HepG2 (cell line): ENCODE results near the gene ETNK1. TPM values are rescaled to one million over a fixed set of nuclear protein-coding genes. Genes with fewer than 3 reads are reported as not detected.

ENCODE experiments used
- EEA1 ChIP-seq: sonication (generic); formaldehyde crosslinking; IDR thresholded peaks from 2 replicates; pipeline ENCODE4 v1.5.1; 2020; ENCODE audit warnings: mild to moderate bottlenecking, missing genetic modification reagents, borderline replicate concordance
- ESRRA ChIP-seq: sonication (generic); formaldehyde crosslinking; IDR thresholded peaks from 2 replicates; pipeline ENCODE4 v1.5.1; 2020; ENCODE audit warnings: mild to moderate bottlenecking, low read depth, missing genetic modification reagents
- JUNB ChIP-seq: sonication (generic); formaldehyde crosslinking; IDR thresholded peaks from 2 replicates; pipeline ENCODE4 v1.8.0; 2022; ENCODE audit warnings: missing genetic modification reagents, mild to moderate bottlenecking, borderline replicate concordance
- KLF12 ChIP-seq: sonication (generic); formaldehyde crosslinking; IDR thresholded peaks from 2 replicates; pipeline ENCODE4 v1.4.0; 2020; ENCODE audit warnings: missing genetic modification reagents, borderline replicate concordance
- MED13 ChIP-seq: sonication (generic); formaldehyde crosslinking; IDR thresholded peaks from 2 replicates; pipeline ENCODE4 v1.5.0; 2020; ENCODE audit warnings: missing genetic modification reagents
- NFIC ChIP-seq: IDR thresholded peaks from 2 replicates; pipeline ENCODE4 v1.6.1; 2012; ENCODE audit warnings: mild to moderate bottlenecking, low read length, inconsistent platforms
- NR1H2 ChIP-seq: sonication (generic); formaldehyde crosslinking; IDR thresholded peaks from 2 replicates; pipeline ENCODE4 v1.8.1; 2022; ENCODE audit warnings: low read depth, missing genetic modification reagents, borderline replicate concordance
- PHF20 ChIP-seq: sonication (generic); formaldehyde crosslinking; IDR thresholded peaks from 2 replicates; pipeline ENCODE4 v1.5.0; 2020; ENCODE audit warnings: mild to moderate bottlenecking, missing genetic modification reagents
- POLR2G ChIP-seq: fragments of 200-400 bp; formaldehyde crosslinking; IDR thresholded peaks from 2 replicates; pipeline ENCODE4 v1.6.1; 2018; ENCODE audit warnings: mild to moderate bottlenecking, low read depth, low read length, moderate library complexity
- RFX5 ChIP-seq: IDR thresholded peaks from 2 replicates; pipeline ENCODE4 v1.6.1; 2011; ENCODE audit warnings: low read depth, low read length, improper control_type of control experiment
- SMAD3 ChIP-seq: sonication (generic); formaldehyde crosslinking; IDR thresholded peaks from 2 replicates; pipeline ENCODE4 v1.4.0; 2020; ENCODE audit warnings: missing genetic modification reagents
- SP5 ChIP-seq: IDR thresholded peaks from 2 replicates; pipeline ENCODE4 v1.6.1; 2016; ENCODE audit warnings: low read depth, borderline replicate concordance
- ZBTB7A ChIP-seq: sonication (generic); formaldehyde crosslinking; IDR thresholded peaks from 2 replicates; pipeline ENCODE4 v1.8.0; 2022; ENCODE audit warnings: mild to moderate bottlenecking, missing genetic modification reagents
- ZNF136 ChIP-seq: sonication (generic); formaldehyde crosslinking; IDR thresholded peaks from 2 replicates; pipeline ENCODE4 v1.8.1; 2022; ENCODE audit warnings: low read depth, mild to moderate bottlenecking, moderate library complexity, missing genetic modification reagents
- ZNF589 ChIP-seq: sonication (generic); formaldehyde crosslinking; conservative IDR thresholded peaks from 2 replicates; pipeline ENCODE4 v1.8.0; 2022; ENCODE audit warnings: mild to moderate bottlenecking, moderate library complexity, missing genetic modification reagents
- ZNF747 ChIP-seq: sonication (generic); formaldehyde crosslinking; IDR thresholded peaks from 2 replicates; pipeline ENCODE4 v1.8.1; 2023; ENCODE audit warnings: missing genetic modification reagents, mild to moderate bottlenecking, borderline replicate concordance
- ZNF788 ChIP-seq: sonication (generic); formaldehyde crosslinking; IDR thresholded peaks from 2 replicates; pipeline ENCODE4 v1.5.0; 2020; ENCODE audit warnings: mild to moderate bottlenecking, missing genetic modification reagents, borderline replicate concordance
- ZNF878 ChIP-seq: sonication (generic); formaldehyde crosslinking; IDR thresholded peaks from 2 replicates; pipeline ENCODE4 v1.8.1; 2023; ENCODE audit warnings: mild to moderate bottlenecking, missing genetic modification reagents, moderate library complexity
- polyA plus RNA-seq, 8 experiments: library from polyadenylated mRNA; depleted of rRNA in 3 of 8; stranded (reverse) in 7 of 8; unstranded in 1 of 8; fragments of >200 nt; fragmentation: Illumina TruSeq in 4 of 8; extraction: Trizol in 4 of 8; gene quantifications; 2 replicates each; pipeline versions ENCODE4 v1.2.1 to v1.2.3, GENCODE V29; 2011 to 2016; ENCODE audit warnings: low read depth in 4 of 8, missing spikeins in 1 of 8, mixed read lengths in 1 of 8; ENCODE audit not compliant: insufficient read depth in 1 of 8
- total RNA-seq, 5 experiments: library from RNA; depleted of rRNA; stranded (reverse); fragments of >200 nt; fragmentation: Illumina TruSeq; extraction: Trizol; gene quantifications; 2 replicates each; pipeline ENCODE4 v1.2.3, GENCODE V29; 2016; ENCODE audit warnings: low read depth in 1 of 5
- TF ChIP-seq, protein P1 (sequence below): sonication (generic); formaldehyde crosslinking; IDR thresholded peaks from 2 replicates; pipeline ENCODE4 v1.9.0; 2021; ENCODE audit warnings: mild to moderate bottlenecking, missing genetic modification reagents
- TF ChIP-seq, protein P2 (sequence below): sonication (generic); formaldehyde crosslinking; IDR thresholded peaks from 2 replicates; pipeline ENCODE4 v1.5.0; 2020; ENCODE audit warnings: missing genetic modification reagents
- TF ChIP-seq, protein P3 (sequence below): sonication (generic); formaldehyde crosslinking; IDR thresholded peaks from 2 replicates; pipeline ENCODE4 v1.8.1; 2023; ENCODE audit warnings: mild to moderate bottlenecking, missing genetic modification reagents

The ETNK1 gene
- total and polyA plus RNA-seq, 2 of the 13 experiments (the other 11 are each of a cell fraction or from before 2014, with no cell fraction given), result 14.4 to 55.7 TPM

DNA sequence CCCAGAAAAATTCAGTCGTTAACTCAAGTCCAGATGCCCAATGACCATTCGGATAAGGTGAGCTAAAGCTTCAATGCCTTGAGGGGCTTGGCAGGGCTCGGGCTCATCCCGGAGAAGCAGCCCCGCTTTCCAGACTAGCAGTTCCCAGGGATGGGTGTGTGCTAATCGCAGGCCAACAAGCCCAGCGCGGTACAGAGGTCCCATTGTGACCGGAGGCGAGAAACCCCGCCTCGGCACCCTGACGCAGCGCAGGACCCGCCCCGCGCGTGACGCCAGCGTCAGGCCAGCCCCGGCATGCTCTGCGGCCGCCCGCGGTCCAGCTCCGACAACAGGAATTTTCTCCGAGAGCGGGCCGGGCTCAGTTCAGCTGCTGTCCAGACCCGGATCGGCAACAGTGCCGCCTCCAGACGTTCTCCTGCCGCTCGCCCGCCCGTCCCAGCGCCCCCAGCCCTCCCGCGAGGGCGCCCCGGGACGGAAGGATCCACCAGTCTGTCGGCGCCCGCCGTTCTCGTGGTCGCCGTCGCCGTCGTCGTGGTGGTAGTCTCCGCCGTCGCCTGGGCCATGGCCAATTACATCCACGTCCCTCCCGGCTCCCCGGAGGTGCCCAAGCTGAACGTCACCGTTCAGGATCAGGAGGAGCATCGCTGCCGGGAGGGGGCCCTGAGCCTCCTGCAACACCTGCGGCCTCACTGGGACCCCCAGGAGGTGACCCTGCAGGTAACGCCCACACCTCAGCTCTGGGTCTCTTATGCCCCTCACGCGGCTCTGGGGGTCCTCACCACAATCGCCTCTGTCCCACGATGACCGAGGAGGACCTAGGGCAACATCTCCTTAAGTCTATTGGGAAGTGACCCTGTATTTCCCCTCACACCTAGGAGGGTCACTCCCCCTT is at the start of gene ETNK1 (continued):
- TF ChIP-seq, protein P1, sequence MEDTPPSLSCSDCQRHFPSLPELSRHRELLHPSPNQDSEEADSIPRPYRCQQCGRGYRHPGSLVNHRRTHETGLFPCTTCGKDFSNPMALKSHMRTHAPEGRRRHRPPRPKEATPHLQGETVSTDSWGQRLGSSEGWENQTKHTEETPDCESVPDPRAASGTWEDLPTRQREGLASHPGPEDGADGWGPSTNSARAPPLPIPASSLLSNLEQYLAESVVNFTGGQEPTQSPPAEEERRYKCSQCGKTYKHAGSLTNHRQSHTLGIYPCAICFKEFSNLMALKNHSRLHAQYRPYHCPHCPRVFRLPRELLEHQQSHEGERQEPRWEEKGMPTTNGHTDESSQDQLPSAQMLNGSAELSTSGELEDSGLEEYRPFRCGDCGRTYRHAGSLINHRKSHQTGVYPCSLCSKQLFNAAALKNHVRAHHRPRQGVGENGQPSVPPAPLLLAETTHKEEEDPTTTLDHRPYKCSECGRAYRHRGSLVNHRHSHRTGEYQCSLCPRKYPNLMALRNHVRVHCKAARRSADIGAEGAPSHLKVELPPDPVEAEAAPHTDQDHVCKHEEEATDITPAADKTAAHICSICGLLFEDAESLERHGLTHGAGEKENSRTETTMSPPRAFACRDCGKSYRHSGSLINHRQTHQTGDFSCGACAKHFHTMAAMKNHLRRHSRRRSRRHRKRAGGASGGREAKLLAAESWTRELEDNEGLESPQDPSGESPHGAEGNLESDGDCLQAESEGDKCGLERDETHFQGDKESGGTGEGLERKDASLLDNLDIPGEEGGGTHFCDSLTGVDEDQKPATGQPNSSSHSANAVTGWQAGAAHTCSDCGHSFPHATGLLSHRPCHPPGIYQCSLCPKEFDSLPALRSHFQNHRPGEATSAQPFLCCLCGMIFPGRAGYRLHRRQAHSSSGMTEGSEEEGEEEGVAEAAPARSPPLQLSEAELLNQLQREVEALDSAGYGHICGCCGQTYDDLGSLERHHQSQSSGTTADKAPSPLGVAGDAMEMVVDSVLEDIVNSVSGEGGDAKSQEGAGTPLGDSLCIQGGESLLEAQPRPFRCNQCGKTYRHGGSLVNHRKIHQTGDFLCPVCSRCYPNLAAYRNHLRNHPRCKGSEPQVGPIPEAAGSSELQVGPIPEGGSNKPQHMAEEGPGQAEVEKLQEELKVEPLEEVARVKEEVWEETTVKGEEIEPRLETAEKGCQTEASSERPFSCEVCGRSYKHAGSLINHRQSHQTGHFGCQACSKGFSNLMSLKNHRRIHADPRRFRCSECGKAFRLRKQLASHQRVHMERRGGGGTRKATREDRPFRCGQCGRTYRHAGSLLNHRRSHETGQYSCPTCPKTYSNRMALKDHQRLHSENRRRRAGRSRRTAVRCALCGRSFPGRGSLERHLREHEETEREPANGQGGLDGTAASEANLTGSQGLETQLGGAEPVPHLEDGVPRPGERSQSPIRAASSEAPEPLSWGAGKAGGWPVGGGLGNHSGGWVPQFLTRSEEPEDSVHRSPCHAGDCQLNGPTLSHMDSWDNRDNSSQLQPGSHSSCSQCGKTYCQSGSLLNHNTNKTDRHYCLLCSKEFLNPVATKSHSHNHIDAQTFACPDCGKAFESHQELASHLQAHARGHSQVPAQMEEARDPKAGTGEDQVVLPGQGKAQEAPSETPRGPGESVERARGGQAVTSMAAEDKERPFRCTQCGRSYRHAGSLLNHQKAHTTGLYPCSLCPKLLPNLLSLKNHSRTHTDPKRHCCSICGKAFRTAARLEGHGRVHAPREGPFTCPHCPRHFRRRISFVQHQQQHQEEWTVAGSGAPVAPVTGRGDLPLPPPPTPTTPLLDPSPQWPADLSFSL (CRISPR knock-in tag), result peak; percentile 33; the same call in 1 of the 2 replicates
- peak; percentile 91 for TF ChIP-seq ZNF788 (CRISPR knock-in tag)
- TF ChIP-seq NR1H2 (CRISPR knock-in tag), result 0 out of 2 replicates have a peak, but pooled peaks have one; percentile 57
- 0 out of 2 replicates have a peak, but pooled peaks have one; percentile 9 for TF ChIP-seq SP5 (CRISPR knock-in tag)
- TF ChIP-seq ZNF878 (CRISPR knock-in tag), result peak; percentile 10
- no peak for TF ChIP-seq JUNB (CRISPR knock-in tag)
- peak; percentile 71 for TF ChIP-seq PHF20 (CRISPR knock-in tag)
- TF ChIP-seq, protein P2, sequence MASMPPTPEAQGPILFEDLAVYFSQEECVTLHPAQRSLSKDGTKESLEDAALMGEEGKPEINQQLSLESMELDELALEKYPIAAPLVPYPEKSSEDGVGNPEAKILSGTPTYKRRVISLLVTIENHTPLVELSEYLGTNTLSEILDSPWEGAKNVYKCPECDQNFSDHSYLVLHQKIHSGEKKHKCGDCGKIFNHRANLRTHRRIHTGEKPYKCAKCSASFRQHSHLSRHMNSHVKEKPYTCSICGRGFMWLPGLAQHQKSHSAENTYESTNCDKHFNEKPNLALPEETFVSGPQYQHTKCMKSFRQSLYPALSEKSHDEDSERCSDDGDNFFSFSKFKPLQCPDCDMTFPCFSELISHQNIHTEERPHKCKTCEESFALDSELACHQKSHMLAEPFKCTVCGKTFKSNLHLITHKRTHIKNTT (CRISPR knock-in tag), result peak; percentile 86; the same call in 1 of the 2 replicates
- 0 out of 2 replicates have a peak, but pooled peaks have one; percentile 26 for TF ChIP-seq ZNF589
- TF ChIP-seq ZNF747, result 0 out of 2 replicates have a peak, but pooled peaks have one; percentile 2
- 0 out of 2 replicates have a peak, but pooled peaks have one; percentile 20 for TF ChIP-seq ZNF136
- no peak for TF ChIP-seq RFX5
- peak; percentile 72; the same call in 1 of the 2 replicates for TF ChIP-seq ESRRA (CRISPR knock-in tag)
- TF ChIP-seq SMAD3, result peak; percentile 88
- TF ChIP-seq, protein P3, sequence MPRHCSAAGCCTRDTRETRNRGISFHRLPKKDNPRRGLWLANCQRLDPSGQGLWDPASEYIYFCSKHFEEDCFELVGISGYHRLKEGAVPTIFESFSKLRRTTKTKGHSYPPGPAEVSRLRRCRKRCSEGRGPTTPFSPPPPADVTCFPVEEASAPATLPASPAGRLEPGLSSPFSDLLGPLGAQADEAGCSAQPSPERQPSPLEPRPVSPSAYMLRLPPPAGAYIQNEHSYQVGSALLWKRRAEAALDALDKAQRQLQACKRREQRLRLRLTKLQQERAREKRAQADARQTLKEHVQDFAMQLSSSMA, result peak; percentile 81; the same call in 1 of the 2 replicates
- peak; percentile 73; the same call in 1 of the 2 replicates for TF ChIP-seq EEA1 (CRISPR knock-in tag)
- no peak for TF ChIP-seq NFIC
- peak; percentile 70; the same call in 1 of the 2 replicates for TF ChIP-seq MED13 (CRISPR knock-in tag)
- peak; percentile 47; the same call in 1 of the 2 replicates for TF ChIP-seq KLF12 (CRISPR knock-in tag)
- peak; percentile 92 for TF ChIP-seq POLR2G
- peak; percentile 15; the same call in 1 of the 2 replicates for TF ChIP-seq ZBTB7A
